Endothelial cell (in vitro differentiated cells): ENCODE data around the gene UBE2J1. TPM values are rescaled to one million over a fixed set of nuclear protein-coding genes. Genes with fewer than 3 reads are reported as not detected.

Source experiments
- DNase-seq: peaks from one replicate; pipeline ENCODE4 v3.0.0; 2021; ENCODE audit warnings: low spot score
- H3K27ac Mint-ChIP-seq: one replicate; pipeline ENCODE4 v1.8.0; 2021; ENCODE audit warnings: mixed read lengths, inconsistent platforms; ENCODE audit not compliant: unreplicated experiment
- H3K27me3 Mint-ChIP-seq: one replicate; pipeline ENCODE4 v1.8.0; 2021; ENCODE audit warnings: mild to moderate bottlenecking, moderate library complexity, mixed read lengths, inconsistent platforms; ENCODE audit not compliant: unreplicated experiment
- H3K36me3 Mint-ChIP-seq: one replicate; pipeline ENCODE4 v1.8.0; 2021; ENCODE audit warnings: mild to moderate bottlenecking, low read depth, mixed read lengths, inconsistent platforms; ENCODE audit not compliant: unreplicated experiment
- H3K4me1 Mint-ChIP-seq: one replicate; pipeline ENCODE4 v1.8.0; 2021; ENCODE audit warnings: mild to moderate bottlenecking, mixed read lengths, inconsistent platforms; ENCODE audit not compliant: unreplicated experiment
- H3K4me3 Mint-ChIP-seq: one replicate; pipeline ENCODE4 v1.8.0; 2021; ENCODE audit warnings: mild to moderate bottlenecking, mixed read lengths, inconsistent platforms; ENCODE audit not compliant: unreplicated experiment
- H3K9me3 Mint-ChIP-seq: one replicate; pipeline ENCODE4 v1.8.0; 2021; ENCODE audit warnings: mixed read lengths, inconsistent platforms; ENCODE audit not compliant: unreplicated experiment
- CTCF ChIP-seq: fragments of 200-600 bp; sonication (generic); IDR thresholded peaks from one replicate; pipeline ENCODE4 v1.5.0; 2021; ENCODE audit warnings: antibody characterized with exemption; ENCODE audit not compliant: unreplicated experiment
- total RNA-seq: library from RNA; stranded (reverse); fragmentation: NEBNext Ultra II Directional; extraction: Animal tissue kit (Norgen Biotek cat#: 25700); gene quantifications from one replicate; pipeline ENCODE4 v1.2.1, GENCODE V29; 2021; ENCODE audit not compliant: unreplicated experiment

The UBE2J1 gene
- total RNA-seq, 1 donor from 2014 or later: 43.7 TPM

- H3K4me3 Mint-ChIP-seq: no peak overlapping the region
- DNase-seq: peak; percentile 45
- no peak overlapping the region for H3K27ac Mint-ChIP-seq
- TF ChIP-seq CTCF: peak; percentile 57
- peaks cover 4% of the 10 kb centered on the region for H3K4me1 Mint-ChIP-seq
- H3K9me3 Mint-ChIP-seq: no peaks in the 10 kb centered on the region
- peaks cover 4% of the 10 kb centered on the region for H3K27me3 Mint-ChIP-seq
- H3K36me3 Mint-ChIP-seq: no peaks in the 10 kb centered on the region
These were observed 70.7 kb downstream of the UBE2J1 start for GRCh38 chr6:89281779-89282246.

DNA sequence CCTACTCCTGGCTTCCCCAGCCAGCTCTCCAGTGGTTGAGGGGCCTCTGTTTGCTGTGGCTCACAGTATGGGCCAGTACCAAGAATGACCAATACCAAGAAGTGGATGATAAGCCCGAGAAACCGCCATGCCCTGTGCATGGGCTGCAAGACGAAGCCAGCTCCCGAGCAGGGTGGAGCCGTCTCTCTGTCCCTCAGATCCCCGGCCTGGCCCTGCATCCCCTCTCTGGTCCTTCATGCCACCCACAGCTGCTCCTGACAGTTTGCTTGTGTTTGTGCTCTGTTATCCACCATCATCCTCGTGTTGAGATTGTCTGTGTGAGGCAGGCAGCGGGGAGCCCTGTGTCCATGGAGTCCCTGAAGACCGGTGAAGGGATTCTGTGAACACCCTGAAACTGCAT is 73.6 kb downstream of the UBE2J1 start:
- H3K4me3 Mint-ChIP-seq: no peak overlapping the region
- no peak overlapping the region for H3K27ac Mint-ChIP-seq
- no peak for TF ChIP-seq CTCF
- H3K4me1 Mint-ChIP-seq: peaks cover 4% of the 10 kb centered on the region
- no peaks in the 10 kb centered on the region for H3K36me3 Mint-ChIP-seq
- H3K27me3 Mint-ChIP-seq: peaks cover 3% of the 10 kb centered on the region
- DNase-seq: no peak
- no peaks in the 10 kb centered on the region for H3K9me3 Mint-ChIP-seq

Other genes starting within 250 kb of the UBE2J1 start
- 3.9 TPM for gene SRSF12, start 234.7 kb downstream of the UBE2J1 start, total RNA-seq
- gene PM20D2, start 206.7 kb downstream of the UBE2J1 start, total RNA-seq: 1.3 TPM
- not detected for gene GABRR1, start 135.4 kb downstream of the UBE2J1 start, total RNA-seq
- gene GABRR2, start 37.4 kb downstream of the UBE2J1 start, total RNA-seq: 0.36 TPM
- 9.8 TPM for gene RRAGD, start 59.6 kb upstream of the UBE2J1 start, total RNA-seq
- 70.9 TPM for gene ANKRD6, start 80.4 kb upstream of the UBE2J1 start, total RNA-seq